ENCODE measurements around the gene KIAA0040.
A peak's percentile ranks its signal among the peaks of the same experiment; 100 is the strongest.

The KIAA0040 gene

GRCh38 chr1:175168782-175169181 is 23.8 kb downstream of the KIAA0040 start:
- TF ChIP-seq, protein P1, sequence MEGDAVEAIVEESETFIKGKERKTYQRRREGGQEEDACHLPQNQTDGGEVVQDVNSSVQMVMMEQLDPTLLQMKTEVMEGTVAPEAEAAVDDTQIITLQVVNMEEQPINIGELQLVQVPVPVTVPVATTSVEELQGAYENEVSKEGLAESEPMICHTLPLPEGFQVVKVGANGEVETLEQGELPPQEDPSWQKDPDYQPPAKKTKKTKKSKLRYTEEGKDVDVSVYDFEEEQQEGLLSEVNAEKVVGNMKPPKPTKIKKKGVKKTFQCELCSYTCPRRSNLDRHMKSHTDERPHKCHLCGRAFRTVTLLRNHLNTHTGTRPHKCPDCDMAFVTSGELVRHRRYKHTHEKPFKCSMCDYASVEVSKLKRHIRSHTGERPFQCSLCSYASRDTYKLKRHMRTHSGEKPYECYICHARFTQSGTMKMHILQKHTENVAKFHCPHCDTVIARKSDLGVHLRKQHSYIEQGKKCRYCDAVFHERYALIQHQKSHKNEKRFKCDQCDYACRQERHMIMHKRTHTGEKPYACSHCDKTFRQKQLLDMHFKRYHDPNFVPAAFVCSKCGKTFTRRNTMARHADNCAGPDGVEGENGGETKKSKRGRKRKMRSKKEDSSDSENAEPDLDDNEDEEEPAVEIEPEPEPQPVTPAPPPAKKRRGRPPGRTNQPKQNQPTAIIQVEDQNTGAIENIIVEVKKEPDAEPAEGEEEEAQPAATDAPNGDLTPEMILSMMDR (conservative IDR thresholded peaks at IDR 0.05): peak; percentile 11; the same call in 1 of the 2 replicates
- H3K27ac ChIP-seq: peak overlapping the region; percentile 37; the same call in 1 of the 2 replicates

DNA sequence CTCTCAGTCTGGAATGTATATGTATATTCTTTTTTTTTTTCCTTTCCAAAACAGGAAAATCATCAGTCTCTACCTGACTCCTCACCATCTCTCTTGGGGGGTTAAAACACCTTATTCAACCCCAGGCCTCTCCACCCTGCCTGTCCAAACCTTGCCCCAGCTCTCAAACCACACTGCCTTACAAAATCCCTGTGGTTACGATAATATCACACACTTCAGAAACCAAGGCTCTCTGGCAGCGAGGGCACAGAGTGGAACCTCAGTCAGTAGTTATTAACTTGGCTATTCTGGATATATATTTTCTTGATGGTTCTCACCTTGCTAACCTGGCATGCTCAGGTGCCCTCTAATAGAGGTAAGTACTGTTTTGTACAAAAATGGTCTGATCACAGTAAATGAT is 24.7 kb downstream of the KIAA0040 start:
- no peak overlapping the region for H3K27ac ChIP-seq

DNA sequence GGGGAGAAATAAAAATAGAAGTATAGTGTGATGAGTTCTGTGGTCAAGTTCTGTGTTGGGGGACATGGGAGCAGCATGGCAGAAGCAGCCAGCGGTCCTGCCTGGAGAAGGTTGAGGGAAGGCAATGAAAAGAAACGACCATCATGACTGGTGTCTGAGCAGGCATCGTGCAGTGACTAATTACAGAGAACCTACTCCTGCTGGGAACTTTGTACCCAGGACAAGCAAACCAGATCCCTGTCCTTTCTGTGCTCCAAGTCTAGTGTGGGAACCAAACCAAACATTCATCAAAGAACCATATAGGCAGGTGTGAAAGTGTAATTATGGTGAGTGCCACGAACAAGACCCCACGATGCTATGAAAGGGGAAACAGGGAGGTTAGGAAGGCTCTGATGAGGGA is 25.8 kb downstream of the KIAA0040 start:
- TF ChIP-seq, protein P1 (conservative IDR thresholded peaks at IDR 0.05): no peak
- H3K27ac ChIP-seq: no peak overlapping the region

More for the DNA sequence above, 24.7 kb downstream of the KIAA0040 start:
- TF ChIP-seq, protein P1 (conservative IDR thresholded peaks at IDR 0.05): no peak

- no peak overlapping the region for H3K27ac ChIP-seq
- TF ChIP-seq, protein P1 (conservative IDR thresholded peaks at IDR 0.05): no peak
Observed at GRCh38 chr1:175164751-175165150, 27.8 kb downstream of the KIAA0040 start.

- TF ChIP-seq, protein P1 (conservative IDR thresholded peaks at IDR 0.05): no peak
- no peak overlapping the region for H3K27ac ChIP-seq
Observed at GRCh38 chr1:175163702-175164101, 28.9 kb downstream of the KIAA0040 start.

GRCh38 chr1:175162955-175163354 is 29.6 kb downstream of the KIAA0040 start:
- no peak overlapping the region for H3K27ac ChIP-seq
- TF ChIP-seq, protein P1 (conservative IDR thresholded peaks at IDR 0.05): no peak

DNA sequence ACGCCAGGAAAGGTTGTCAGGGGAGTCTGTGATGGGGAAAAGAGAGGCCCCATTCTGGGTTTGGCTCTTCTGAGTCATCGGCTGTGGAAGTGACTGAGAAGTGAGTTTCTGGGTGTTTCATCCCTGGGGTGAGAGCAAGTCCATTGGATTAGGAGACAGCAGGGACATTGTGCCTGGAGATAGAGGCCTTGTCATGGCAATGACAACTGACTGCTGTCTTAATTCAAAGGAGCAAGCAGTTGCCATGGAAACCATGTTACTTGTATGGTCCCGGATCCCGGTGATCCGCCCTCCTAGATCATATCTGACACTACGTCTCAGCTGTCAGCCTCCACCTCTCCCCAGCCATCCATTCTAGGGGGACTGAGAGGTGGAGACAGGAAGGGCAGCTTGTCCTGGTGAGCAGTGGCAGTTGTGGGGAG is 34.4 kb downstream of the KIAA0040 start:
- TF ChIP-seq, protein P1 (conservative IDR thresholded peaks at IDR 0.05): no peak
- H3K27ac ChIP-seq: no peak overlapping the region
